HCT116 (cell line): ENCODE data around the gene MIER2. TPM values are rescaled to one million over a fixed set of nuclear protein-coding genes. Genes with fewer than 3 reads are reported as not detected.

Experiments used
- ATAC-seq: fragments of 200-7000 bp; cut with Tn5 transposase; 2 replicates; pipeline ENCODE4 v1.9.1; 2020; ENCODE audit warnings: mild to moderate bottlenecking, moderate library complexity
- BruUV-seq: library from RNA; stranded (reverse); fragments of 400-500 nt; replicated peaks from 2 replicates; lab custom pipeline; 2021; lab: Mats Ljungman, UMichigan
- CTCF ChIA-PET: fragments of 300-600 bp; sonication (Branson Sonifier 250); formaldehyde crosslinking; loops from one replicate; lab custom pipeline; 2021; ENCODE audit warnings: antibody characterized with exemption; lab: Charles Lee
- POLR2A ChIA-PET: fragments of 300-600, 350-600 bp; sonication (Branson Sonifier 250); formaldehyde crosslinking; loops from one replicate; lab custom pipeline; 2021; ENCODE audit warnings: antibody characterized with exemption; lab: Charles Lee
- RAD21 ChIA-PET, 2 experiments: fragments of 300-600 bp; sonication (Branson Sonifier 250); formaldehyde crosslinking; loops; one replicate each; lab custom pipeline; 2023; ENCODE audit warnings: low total read pairs in 2 of 2; ENCODE audit not compliant: uncharacterized antibody in 2 of 2, unreplicated experiment in 2 of 2, low non-redundant PET in 1 of 2; lab: Charles Lee
- DNase-seq: peaks from one replicate; pipeline ENCODE4 v3.0.0-alpha.2; 2010; ENCODE audit warnings: low read depth, low spot score
- H2AFZ ChIP-seq: fragments of 200-600 bp; shearing (Covaris generic), sonication (generic); 2 replicates; pipeline ENCODE4 v1.6.1; 2017; ENCODE audit warnings: low read depth, mixed run types, mixed read lengths, antibody characterized with exemption, low read length; ENCODE audit not compliant: poor library complexity, severe bottlenecking
- H3K27ac ChIP-seq: 2 replicates; pipeline ENCODE4 v1.5.1; 2012; ENCODE audit warnings: low read depth, low read length
- H3K27me3 ChIP-seq: fragments of 200-600 bp; sonication (generic); 2 replicates; pipeline ENCODE4 v1.6.1; 2016; ENCODE audit warnings: mixed run types, low read length, mixed read lengths; ENCODE audit not compliant: insufficient read depth
- H3K36me3 ChIP-seq, 2 experiments: fragments of 200-500 bp in 1 of 2; fragments of 200-600 bp in 1 of 2; sonication (Bioruptor generic) in 1 of 2; sonication (generic) in 1 of 2; 2 replicates each; pipeline versions ENCODE4 v1.5.1 to v1.6.1; 2014 to 2016; ENCODE audit warnings: low read length in 2 of 2, inconsistent platforms in 1 of 2, mixed read lengths in 1 of 2, mixed run types in 1 of 2; ENCODE audit not compliant: insufficient read depth in 2 of 2, control insufficient read depth in 1 of 2
- H3K4me1 ChIP-seq, 2 experiments: fragments of 200-600 bp in 1 of 2; sonication (generic) in 1 of 2; 2 replicates each; pipeline versions ENCODE4 v1.5.1 to v1.6.1; 2012 to 2017; ENCODE audit warnings: low read length in 2 of 2, inconsistent platforms in 1 of 2, mild to moderate bottlenecking in 1 of 2, mixed read lengths in 1 of 2, mixed run types in 1 of 2, moderate library complexity in 1 of 2; ENCODE audit not compliant: insufficient read depth in 2 of 2, control insufficient read depth in 1 of 2
- H3K4me2 ChIP-seq: fragments of 200-600 bp; sonication (generic); 2 replicates; pipeline ENCODE4 v1.6.1; 2017; ENCODE audit warnings: mixed run types, low read length, mixed read lengths
- H3K4me3 ChIP-seq, 2 experiments: fragments of 200-600 bp in 1 of 2; sonication (generic) in 1 of 2; replicated peaks in 1 of 2; 2 replicates each; pipeline ENCODE4 v1.5.1; 2011 to 2016; ENCODE audit warnings: low read length in 2 of 2, control low read depth in 1 of 2, low read depth in 1 of 2, mild to moderate bottlenecking in 1 of 2, mixed read lengths in 1 of 2, mixed run types in 1 of 2
- H3K79me2 ChIP-seq: fragments of 200-600 bp; sonication (generic); 2 replicates; pipeline ENCODE4 v1.6.1; 2017; ENCODE audit warnings: mild to moderate bottlenecking, mixed run types, low read length, moderate library complexity, mixed read lengths; ENCODE audit not compliant: insufficient read depth
- H3K9ac ChIP-seq: fragments of 200-600 bp; sonication (generic); 2 replicates; pipeline ENCODE4 v1.6.1; 2016; ENCODE audit warnings: low read length, mixed read lengths
- H3K9me2 ChIP-seq: fragments of 200-600 bp; sonication (generic), shearing (Covaris generic); 2 replicates; pipeline ENCODE4 v1.6.1; 2017; ENCODE audit warnings: mixed run types, mild to moderate bottlenecking, moderate library complexity; ENCODE audit not compliant: insufficient read depth
- H3K9me3 ChIP-seq, 2 experiments: fragments of 200-500 bp in 1 of 2; fragments of 200-600 bp in 1 of 2; sonication (Bioruptor generic) in 1 of 2; sonication (generic) in 1 of 2; 2 replicates each; pipeline ENCODE4 v1.6.1; 2014 to 2017; ENCODE audit warnings: low read length in 2 of 2, mixed read lengths in 2 of 2, inconsistent platforms in 1 of 2, low read depth in 1 of 2, mild to moderate bottlenecking in 1 of 2, mixed run types in 1 of 2, moderate library complexity in 1 of 2; ENCODE audit not compliant: control insufficient read depth in 1 of 2, insufficient read depth in 1 of 2
- H4K20me1 ChIP-seq: fragments of 200-600 bp; sonication (generic), shearing (Covaris generic); 2 replicates; pipeline ENCODE4 v1.6.1; 2017; ENCODE audit warnings: mixed run types, mild to moderate bottlenecking, moderate library complexity; ENCODE audit not compliant: insufficient read depth
- EZH2phosphoT487 ChIP-seq: fragments of 200-600 bp; IDR thresholded peaks from 2 replicates; pipeline ENCODE4 v1.6.1; 2018; ENCODE audit warnings: antibody characterized with exemption, borderline replicate concordance
- JUND ChIP-seq: IDR thresholded peaks from 2 replicates; pipeline ENCODE4 v1.6.1; 2012
- POLR2A ChIP-seq: IDR thresholded peaks from 2 replicates; pipeline ENCODE4 v1.7.0; 2011; ENCODE audit warnings: borderline replicate concordance; ENCODE audit not compliant: insufficient read depth, insufficient read length; ENCODE audit errors: extremely low read depth
- RAD21 ChIP-seq: IDR thresholded peaks from 2 replicates; pipeline ENCODE4 v1.6.1; 2012; ENCODE audit warnings: low read depth, mild to moderate bottlenecking
- SIN3A ChIP-seq: IDR thresholded peaks from 2 replicates; pipeline ENCODE4 v1.6.1; 2012; ENCODE audit warnings: low read depth
- SP1 ChIP-seq: IDR thresholded peaks from 2 replicates; pipeline ENCODE4 v1.6.1; 2012; ENCODE audit warnings: low read depth
- TCF7L2 ChIP-seq: IDR thresholded peaks from 2 replicates; pipeline ENCODE4 v1.7.0; 2011; ENCODE audit warnings: borderline replicate concordance, inconsistent platforms; ENCODE audit not compliant: insufficient read depth, insufficient read length; ENCODE audit errors: extremely low read depth
- YY1 ChIP-seq: IDR thresholded peaks from 2 replicates; pipeline ENCODE4 v1.6.1; 2011; ENCODE audit warnings: low read length, low read depth, moderate library complexity, mild to moderate bottlenecking; ENCODE audit not compliant: insufficient replicate concordance; ENCODE audit errors: extremely low read depth
- intact Hi-C: fragments of 100-400 bp; cut with micrococcal nuclease; formaldehyde crosslinking; loops from 2 replicates; pipeline ENCODE4 v1.10.0; 2022
- total RNA-seq: library from RNA; stranded (reverse); gene quantifications from one replicate; pipeline ENCODE4 v1.2.1, GENCODE V29; 2021; ENCODE audit not compliant: unreplicated experiment
- TF ChIP-seq, protein P1 (sequence below): IDR thresholded peaks from 2 replicates; pipeline ENCODE4 v1.6.1; 2012
- TF ChIP-seq, protein P2 (sequence below): IDR thresholded peaks from 2 replicates; pipeline ENCODE4 v1.6.1; 2012

MIER2 gene
- total RNA-seq, 1 experiment from 2014 or later = 41.5 TPM

- BruUV-seq = no TSS peak
- ATAC-seq (no peak), DNase-seq (no peak)
- Histone ChIP-seq H3K4me2 (no peak overlapping the region), H3K9me2 (no peaks in the 10 kb centered on the region), H3K27me3 (no peaks in the 10 kb centered on the region), H3K4me1 (peaks cover 3 to 5% of the 10 kb centered on the region in 2 experiments; a peak in 2 of 4 replicates), H3K27ac (no peak overlapping the region), H3K79me2 (no peaks in the 10 kb centered on the region), H3K4me3 (no peak overlapping the region), H3K9ac (no peak overlapping the region), H3K9me3 (no peaks in the 10 kb centered on the region), H3K36me3 (no peaks in the 10 kb centered on the region), H4K20me1 (no peaks in the 10 kb centered on the region), H2AFZ (no peak overlapping the region)
- ChIA-PET CTCF (no interaction called here), RAD21 (no interaction called here), POLR2A (no interaction called here)
- intact Hi-C loops = no loop called here
- no peak for TF ChIP-seq SP1
- 0 out of 2 replicates have a peak, but pooled peaks have one; percentile 4 for TF ChIP-seq RAD21
Measured at GRCh38 chr19:371501-372168, 27.0 kb upstream of the MIER2 start.

GRCh38 chr19:370641-371330, 26.2 kb upstream of the MIER2 start:
- POLR2A ChIA-PET = no interaction called here
- BruUV-seq = no TSS peak
- Histone ChIP-seq H3K36me3 (no peaks in the 10 kb centered on the region), H2AFZ (no peak overlapping the region), H4K20me1 (no peaks in the 10 kb centered on the region), H3K9ac (no peak overlapping the region), H3K4me2 (no peak overlapping the region), H3K9me2 (no peaks in the 10 kb centered on the region), H3K9me3 (no peaks in the 10 kb centered on the region), H3K4me3 (no peak overlapping the region), H3K4me1 (peaks cover 3 to 5% of the 10 kb centered on the region in 2 experiments; a peak in 2 of 4 replicates), H3K27me3 (no peaks in the 10 kb centered on the region), H3K27ac (no peak overlapping the region), H3K79me2 (no peaks in the 10 kb centered on the region)
- DNase-seq (no peak), ATAC-seq (no peak)
- CTCF ChIA-PET = no interaction called here
- RAD21 ChIA-PET = no interaction called here
- TF ChIP-seq, protein P1, sequence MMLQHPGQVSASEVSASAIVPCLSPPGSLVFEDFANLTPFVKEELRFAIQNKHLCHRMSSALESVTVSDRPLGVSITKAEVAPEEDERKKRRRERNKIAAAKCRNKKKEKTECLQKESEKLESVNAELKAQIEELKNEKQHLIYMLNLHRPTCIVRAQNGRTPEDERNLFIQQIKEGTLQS = no peak
- no peak for TF ChIP-seq YY1
- TF ChIP-seq, protein P2, sequence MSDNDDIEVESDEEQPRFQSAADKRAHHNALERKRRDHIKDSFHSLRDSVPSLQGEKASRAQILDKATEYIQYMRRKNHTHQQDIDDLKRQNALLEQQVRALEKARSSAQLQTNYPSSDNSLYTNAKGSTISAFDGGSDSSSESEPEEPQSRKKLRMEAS = no peak
- no peak for TF ChIP-seq EZH2phosphoT487
- no peak for TF ChIP-seq JUND
- no peak for TF ChIP-seq SIN3A
- TF ChIP-seq TCF7L2 = no peak
- no peak for TF ChIP-seq POLR2A
- intact Hi-C loops = no loop called here
